ENCODE data around the gene SEPHS1.
"Not testable (repeated sequence)": the region's sequence is repeated elsewhere in the genome, so short reads cannot be mapped to it uniquely, and the experiment has no call there.

The SEPHS1 gene

GRCh38 chr10:13322615-13323148 is 25.4 kb downstream of the SEPHS1 start:
- no peak for DNase-seq

- no peak for DNase-seq
Observed at GRCh38 chr10:13321576-13321975, 26.5 kb downstream of the SEPHS1 start.

GRCh38 chr10:13319166-13319565 is 28.9 kb downstream of the SEPHS1 start:
- no peak for DNase-seq

GRCh38 chr10:13317474-13317873 is 30.6 kb downstream of the SEPHS1 start:
- DNase-seq: no peak

DNA sequence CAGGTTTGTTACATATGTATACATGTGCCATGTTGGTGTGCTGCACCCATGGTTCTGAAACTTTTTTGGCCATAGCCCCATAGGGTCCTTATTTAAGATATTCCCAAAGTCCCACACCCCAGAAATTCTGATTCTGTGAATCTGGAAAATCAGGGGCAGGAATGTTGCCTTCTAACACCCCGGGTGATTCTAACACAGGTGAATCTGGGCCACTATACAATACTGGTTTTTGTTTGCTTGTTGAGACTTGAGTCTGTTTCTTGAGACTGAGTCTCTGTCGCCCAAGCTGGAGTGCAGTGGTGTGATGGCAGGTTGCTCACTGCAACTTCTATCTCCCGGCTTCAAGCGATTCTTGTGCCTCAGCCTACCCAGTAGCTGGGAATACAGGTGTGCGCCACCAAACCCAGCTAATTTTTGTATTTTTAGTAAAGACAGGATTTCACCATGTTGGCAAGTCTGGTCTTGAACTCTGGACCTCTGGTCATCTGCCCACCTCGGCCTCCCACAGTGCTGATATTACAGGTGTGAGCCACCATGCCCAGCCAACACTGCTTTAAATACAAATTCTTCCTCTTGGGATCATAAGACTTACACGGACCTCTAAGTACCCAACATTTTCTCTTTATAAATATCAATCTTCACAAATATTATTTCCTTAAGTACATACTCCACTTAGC is 31.3 kb downstream of the SEPHS1 start:
- DNase-seq: no peak

DNA sequence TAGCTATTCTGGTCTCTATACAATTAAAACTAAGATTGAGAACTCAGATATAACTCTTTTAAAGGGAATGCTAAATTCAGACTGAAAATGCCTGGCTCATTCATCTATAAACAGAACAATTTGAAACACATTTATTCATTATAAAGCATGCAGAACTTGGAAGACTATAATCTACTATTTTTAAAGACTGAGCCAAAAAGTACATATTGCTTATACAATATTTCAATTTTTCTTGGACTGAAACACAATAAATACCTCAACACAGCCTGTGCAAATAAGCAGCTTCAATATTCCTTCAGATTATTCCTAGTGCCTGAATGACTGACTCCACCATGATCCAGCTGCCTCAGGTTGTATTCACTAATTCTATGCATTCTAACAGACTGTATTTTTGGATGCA is 32.7 kb downstream of the SEPHS1 start:
- DNase-seq: no peak

- no peak for DNase-seq
Observed at GRCh38 chr10:13311177-13311575, 36.9 kb downstream of the SEPHS1 start.

- DNase-seq: no peak
Observed at GRCh38 chr10:13310518-13311176, 37.4 kb downstream of the SEPHS1 start.

DNA sequence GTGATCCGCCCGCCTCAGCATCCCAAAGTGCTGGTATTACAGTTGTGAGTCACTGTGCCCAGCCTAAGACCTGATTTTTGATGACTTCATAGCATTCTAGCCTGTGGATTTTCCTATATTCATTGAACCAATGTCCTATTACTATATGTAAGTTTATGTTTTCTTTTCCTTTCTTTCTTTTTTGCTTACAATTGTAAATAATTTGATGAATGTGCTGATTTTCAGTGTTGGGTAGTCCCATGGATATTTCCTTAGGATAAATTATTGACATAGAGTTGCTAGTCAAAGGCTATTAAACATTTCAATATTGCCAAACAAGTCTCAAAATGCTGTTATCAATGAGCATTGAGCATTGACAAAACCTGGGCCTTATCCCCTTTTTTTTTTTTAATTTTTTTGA is 38.3 kb downstream of the SEPHS1 start:
- no peak for DNase-seq

DNA sequence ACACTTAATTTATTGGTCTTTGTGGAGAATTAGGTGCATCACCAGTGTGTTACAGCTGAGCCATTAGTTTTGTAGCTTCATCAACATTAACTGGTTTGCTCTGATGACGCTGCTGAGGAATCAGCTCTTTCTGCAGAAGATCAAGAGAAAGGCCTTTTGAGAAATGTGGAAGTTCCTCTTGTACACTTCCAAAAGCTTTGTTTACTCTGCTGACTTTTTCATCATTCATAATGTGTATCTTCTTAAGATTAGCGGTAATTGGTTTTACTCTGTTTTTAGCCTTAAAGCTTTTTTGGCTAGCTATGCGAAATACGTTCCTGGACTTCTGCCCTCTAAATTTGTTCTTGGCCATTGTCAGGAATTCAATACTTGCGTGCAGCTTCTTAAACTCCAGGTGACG is 40.0 kb downstream of the SEPHS1 start:
- no peak for DNase-seq

GRCh38 chr10:13306103-13306502 is 42.0 kb downstream of the SEPHS1 start:
- no peak for DNase-seq

GRCh38 chr10:13302821-13303555 is 45.1 kb downstream of the SEPHS1 start:
- DNase-seq: no peak

DNA sequence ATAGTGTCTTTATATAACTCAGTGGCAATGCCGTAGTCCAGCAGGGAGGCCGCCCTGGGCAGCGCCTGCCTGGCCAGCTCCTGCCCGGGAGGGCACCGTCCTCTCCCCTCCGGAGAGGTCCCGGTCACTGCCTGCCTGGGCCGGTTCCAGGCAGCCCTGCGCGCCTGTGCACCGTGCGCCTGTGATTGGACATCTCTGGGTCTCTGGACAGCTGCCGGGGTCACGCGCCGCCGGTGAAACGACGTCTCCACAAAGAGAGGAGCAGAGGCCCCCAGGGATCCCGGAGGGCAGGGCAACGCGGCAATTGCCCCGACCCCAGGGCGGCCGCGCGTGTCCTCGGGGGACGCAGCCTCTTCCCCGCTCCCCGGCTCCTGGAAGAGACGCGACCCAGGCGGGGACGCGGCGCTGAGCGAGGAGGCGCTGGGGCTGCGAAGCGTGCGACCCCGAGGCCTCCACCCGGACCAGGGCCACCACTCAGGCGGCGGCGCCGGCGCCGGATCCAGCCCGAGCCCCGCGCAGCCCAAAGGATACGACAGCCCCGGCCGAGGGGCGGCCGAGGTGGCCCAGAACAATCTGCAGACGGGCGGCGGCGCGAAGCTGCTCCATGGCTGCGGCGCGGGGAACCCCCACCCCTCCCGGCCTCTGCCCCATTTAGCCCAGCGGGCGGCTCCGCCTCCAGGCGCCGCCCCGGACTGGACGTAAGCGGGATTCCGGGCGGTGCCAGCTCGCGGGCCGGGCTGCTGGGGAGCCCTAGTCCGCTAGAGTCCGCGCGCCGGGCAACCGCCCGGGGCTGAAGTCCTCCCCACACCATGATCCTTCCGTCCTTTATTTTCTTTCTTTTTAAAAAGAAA is 48.4 kb downstream of the SEPHS1 start, which contains the start of gene PHYH:
TSS of gene PHYH (minus strand) at position 628 of the 851 bp plus-strand sequence. CDS start at position 606, 22 bp downstream.
- peak; percentile 77 for DNase-seq

DNA sequence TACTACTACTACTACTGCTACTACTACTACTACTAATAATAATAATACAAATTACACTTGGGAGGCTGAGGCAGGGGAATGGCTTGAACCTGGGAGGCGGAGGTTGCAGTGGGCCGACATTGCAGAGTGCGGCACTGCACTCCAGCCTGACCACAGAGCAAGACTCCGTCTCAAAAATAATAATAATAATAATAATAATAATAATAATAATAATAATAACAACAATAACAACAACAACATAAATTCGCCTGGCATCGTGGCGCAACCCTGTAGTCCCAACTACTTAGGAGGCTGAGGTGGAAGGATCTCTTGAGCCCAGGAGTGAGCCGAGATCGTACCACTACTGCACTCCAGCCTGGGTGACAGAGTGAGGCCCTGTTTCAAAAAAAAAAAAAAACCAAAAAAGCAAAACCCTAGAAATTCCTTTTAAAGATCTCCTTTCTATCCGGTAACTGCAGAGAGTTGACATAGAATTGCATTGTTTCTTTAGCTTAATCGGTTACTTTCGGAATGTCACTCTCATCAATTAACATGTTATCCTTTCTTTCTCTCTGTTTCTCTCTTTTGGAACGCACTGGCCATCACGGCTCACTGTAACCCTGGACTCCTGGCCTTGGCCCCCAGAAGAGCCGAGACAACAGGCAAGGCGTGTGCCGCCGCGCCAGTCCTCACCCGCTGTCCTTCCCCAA is 49.2 kb downstream of the SEPHS1 start:
- DNase-seq: no peak

- no peak for DNase-seq
Observed at GRCh38 chr10:13296476-13296875, 51.6 kb downstream of the SEPHS1 start.

DNA sequence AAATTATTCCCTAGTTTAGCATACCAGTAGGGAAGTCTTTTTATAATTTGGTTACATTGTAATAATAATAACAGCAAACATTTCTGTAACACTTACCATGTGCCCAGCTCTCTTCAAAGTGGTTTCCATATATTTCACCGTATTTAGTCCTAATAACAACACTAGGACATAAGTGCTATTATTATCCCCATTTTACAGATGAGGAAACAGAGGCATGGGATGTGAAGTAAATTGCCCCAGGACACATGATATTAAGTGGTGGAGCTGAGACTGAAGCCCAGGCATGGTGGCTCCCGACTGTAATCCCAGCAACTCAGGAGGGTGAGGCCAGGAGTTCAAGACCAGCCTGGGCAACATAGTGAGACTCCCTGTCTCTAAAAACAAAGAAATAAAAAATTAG is 53.3 kb downstream of the SEPHS1 start:
- DNase-seq: no peak

GRCh38 chr10:13291821-13292773 is 56.0 kb downstream of the SEPHS1 start:
- DNase-seq: no peak

DNA sequence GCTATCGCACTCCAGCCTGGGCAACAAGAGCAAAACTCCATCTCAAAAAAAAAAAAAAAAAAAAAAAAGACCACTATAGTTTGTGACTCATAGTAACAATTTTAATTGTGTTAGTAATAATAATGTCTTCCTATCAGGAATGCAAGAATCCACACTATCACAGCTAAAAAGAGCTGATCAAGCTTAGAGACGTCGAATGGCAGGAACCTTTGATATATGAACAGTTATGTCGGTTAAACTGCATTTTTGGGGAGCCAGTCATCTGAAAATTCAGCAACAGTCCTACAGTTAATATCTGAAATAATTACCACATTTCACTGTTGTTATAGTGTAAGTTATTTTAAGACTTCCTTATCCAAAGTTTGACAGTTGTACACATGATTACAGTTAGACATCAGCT is 57.0 kb downstream of the SEPHS1 start:
- DNase-seq: no peak

DNA sequence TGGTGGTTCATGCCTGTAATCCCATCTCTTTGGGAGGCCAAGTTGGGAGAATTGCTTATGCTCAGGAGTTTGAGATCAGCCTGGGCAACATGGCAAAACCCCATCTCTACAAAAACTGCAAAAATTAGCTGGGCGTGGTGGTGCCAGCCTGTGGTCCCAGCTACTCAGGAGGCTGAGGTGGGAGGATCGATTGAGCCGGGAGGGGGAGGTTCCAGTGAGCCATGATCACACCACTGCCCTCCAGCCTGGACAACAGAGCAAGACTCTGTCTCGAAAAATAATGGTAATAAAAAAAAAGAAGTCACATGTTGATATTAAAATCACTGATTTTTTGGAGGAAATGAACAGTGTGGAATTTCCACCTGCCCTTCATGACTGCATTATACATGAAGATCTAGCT is 64.0 kb downstream of the SEPHS1 start:
- DNase-seq: no peak

- not testable (repeated sequence) for DNase-seq
Observed at GRCh38 chr10:13282348-13282747, 65.7 kb downstream of the SEPHS1 start.
